Esophagus muscularis mucosa (tissue), 4 donors: ENCODE results near the gene FXYD2.

Experiments used
- CTCF ChIP-seq, 3 experiments: fragments of 200-600 bp in 2 of 3; fragments of 450-650 bp in 1 of 3; sonication (generic) in 2 of 3; IDR thresholded peaks; one replicate each; pipeline ENCODE4 v1.5.1; 2017 to 2019; ENCODE audit warnings: antibody characterized with exemption in 3 of 3, mild to moderate bottlenecking in 2 of 3, moderate library complexity in 1 of 3
- EP300 ChIP-seq: sonication (generic); formaldehyde crosslinking; IDR thresholded peaks from one replicate; pipeline ENCODE4 v1.6.1; 2017; ENCODE audit warnings: antibody characterized with exemption
- POLR2A ChIP-seq: fragments of 450-650 bp; IDR thresholded peaks from one replicate; pipeline ENCODE4 v1.6.1; 2017; ENCODE audit warnings: antibody characterized with exemption, moderate library complexity, mild to moderate bottlenecking, low read depth
- POLR2AphosphoS5 ChIP-seq, 2 donors: sonication (generic); formaldehyde crosslinking; IDR thresholded peaks; one replicate each; pipeline ENCODE4 v1.6.1; 2017; ENCODE audit warnings: antibody characterized with exemption in 2 of 2

- TF ChIP-seq CTCF (IDR thresholded peaks at IDR 0.05) (no peak), POLR2AphosphoS5 (IDR thresholded peaks at IDR 0.05) (no peak), POLR2A (no peak), EP300 (no peak)
These were observed 25.4 kb upstream of the FXYD2 start for GRCh38 chr11:117849781-117850414.
